ENCODE measurements around the gene PIGH.
"Not testable (repeated sequence)": the region's sequence is repeated elsewhere in the genome, so short reads cannot be mapped to it uniquely, and the experiment has no call there.

Gene PIGH

DNA sequence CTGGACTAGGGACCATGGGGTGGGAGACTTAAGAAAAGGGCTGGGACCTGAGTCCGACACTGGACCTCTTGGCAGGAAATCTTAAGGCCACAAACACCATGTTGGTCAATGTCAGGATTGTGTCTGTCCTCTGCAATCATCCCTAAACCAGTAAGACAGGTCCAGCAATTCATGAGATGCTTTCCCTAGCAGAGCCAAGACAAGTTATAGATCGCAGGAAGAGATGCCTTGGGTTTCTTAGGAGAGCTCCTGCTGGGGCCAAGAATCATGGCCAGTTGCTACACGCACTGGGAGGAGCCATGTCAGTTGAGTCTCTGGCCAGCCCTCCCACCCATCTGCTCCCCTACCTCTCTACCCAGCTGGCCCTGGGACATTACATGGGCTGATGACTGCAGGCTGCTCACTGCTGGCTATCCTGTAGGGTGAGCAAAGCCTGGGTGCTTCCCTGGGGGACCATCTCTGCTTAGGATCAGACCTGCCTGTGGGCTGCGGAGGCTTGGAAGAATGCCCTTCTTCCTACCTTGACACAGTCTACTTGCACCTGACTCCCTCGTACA, 52.8 kb downstream of the PIGH start:
- DNase-seq, result no peak

DNA sequence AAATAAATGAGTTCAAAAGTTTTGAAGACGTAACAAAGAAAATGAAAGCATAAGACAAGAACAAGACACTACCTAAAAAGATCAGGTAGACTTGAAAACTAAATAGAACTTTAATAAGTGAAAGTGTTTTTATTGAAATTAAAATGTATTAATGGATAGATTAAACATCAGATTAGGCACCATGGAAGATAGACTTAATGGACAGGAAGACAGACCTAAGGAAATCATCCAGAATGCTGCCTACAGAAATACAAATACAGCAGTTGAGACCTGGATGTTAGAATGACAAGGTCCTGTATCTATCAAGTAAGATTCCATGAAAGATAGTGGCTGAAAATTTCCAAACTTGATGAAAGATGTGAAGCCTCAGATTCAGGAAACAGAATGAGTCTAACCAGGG, 55.5 kb downstream of the PIGH start:
- no peak for DNase-seq

DNA sequence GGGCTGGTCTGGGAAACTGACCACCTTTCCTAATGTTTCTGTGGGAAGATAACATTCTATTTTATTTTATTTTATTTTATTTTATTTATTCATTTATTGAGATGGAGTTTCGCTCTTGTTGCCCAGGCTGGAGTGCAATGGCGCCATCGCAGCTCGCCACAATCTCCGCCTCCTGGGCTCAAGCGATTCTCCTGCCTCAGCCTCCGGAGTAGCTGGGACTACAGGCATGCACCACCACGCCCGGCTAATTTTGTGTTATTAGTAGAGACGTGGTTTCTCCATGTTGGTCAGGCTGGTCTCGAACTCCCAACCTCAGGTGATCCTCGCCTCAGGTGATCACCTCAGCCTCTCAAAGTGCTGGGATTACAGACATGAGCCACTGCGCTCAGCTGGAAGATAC, 57.4 kb downstream of the PIGH start:
- DNase-seq, result not testable (repeated sequence)

DNA sequence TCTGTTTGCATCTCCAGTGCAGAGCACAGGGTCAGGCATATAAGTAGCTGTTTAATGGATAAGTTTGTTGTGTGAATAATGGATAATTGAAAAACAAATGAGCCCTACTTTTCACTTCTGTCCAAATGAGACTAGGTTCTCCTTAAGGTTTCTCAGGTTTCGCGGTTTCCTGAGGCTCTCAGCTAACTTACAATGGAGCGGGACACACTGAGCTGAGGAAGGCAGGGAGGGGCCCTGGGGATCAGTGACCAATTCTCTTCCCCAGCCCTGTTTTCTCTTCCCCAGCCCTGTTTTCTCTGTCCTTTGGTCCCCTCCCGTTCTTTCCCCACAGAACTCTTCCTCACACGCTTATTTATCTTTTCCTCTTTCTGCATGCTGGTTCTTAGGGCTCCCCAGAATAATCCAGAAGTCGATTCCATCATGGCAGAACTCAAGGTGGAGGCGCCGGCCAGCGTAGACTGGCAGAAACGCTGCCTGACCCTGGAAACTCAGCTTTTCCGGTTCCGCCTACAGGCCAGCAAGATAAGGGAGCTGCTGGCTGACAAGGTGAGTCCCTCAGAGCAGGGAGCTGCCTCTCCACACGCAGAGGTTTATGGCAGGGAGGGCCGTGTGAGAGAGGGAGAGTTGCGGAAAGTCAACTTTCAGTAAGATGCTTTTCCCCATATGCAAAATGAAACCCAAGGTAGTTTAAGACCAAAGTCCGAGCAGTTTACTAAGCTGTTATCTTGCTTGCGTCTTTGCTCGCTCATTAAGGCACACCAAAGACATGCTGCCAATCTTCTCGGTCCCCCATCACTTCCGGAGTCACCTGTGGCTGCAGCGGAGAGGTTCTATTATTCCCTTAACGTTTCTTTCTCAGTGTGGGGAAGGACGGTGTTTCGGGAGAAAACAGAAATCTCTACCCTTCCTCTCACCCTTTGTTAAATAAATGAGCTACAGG, 58.4 kb downstream of the PIGH start:
- peak; percentile 20 for DNase-seq
